Loucy (cell line): Measurements from ENCODE around the gene MACROD2.

ENCODE experiments used
- H2AFZ ChIP-seq: fragments of 200-600 bp; sonication (generic); 2 replicates; pipeline ENCODE4 v1.6.0; 2016; ENCODE audit warnings: antibody characterized with exemption, mild to moderate bottlenecking, low read length, moderate library complexity
- H3F3A ChIP-seq: fragments of 200-600 bp; 2 replicates; pipeline ENCODE4 v1.6.0; 2016; ENCODE audit warnings: antibody characterized with exemption, low read depth, mild to moderate bottlenecking
- H3K27me3 ChIP-seq: fragments of 200-600 bp; sonication (generic); 2 replicates; pipeline ENCODE4 v1.6.1; 2014; ENCODE audit warnings: low read length, mild to moderate bottlenecking; ENCODE audit not compliant: insufficient read depth, poor library complexity, severe bottlenecking
- H3K36me3 ChIP-seq: fragments of 200-600 bp; sonication (generic); 2 replicates; pipeline ENCODE4 v1.6.1; 2016; ENCODE audit warnings: low read length; ENCODE audit not compliant: insufficient read depth
- H3K4me1 ChIP-seq: fragments of 200-600 bp; sonication (generic); 2 replicates; pipeline ENCODE4 v1.5.1; 2014; ENCODE audit warnings: low read length, mild to moderate bottlenecking; ENCODE audit not compliant: insufficient read depth, poor library complexity, severe bottlenecking
- H3K4me2 ChIP-seq: fragments of 200-600 bp; sonication (generic); 2 replicates; pipeline ENCODE4 v1.6.0; 2014; ENCODE audit warnings: antibody characterized with exemption, low read length, low read depth, mild to moderate bottlenecking; ENCODE audit not compliant: poor library complexity, severe bottlenecking
- H3K4me3 ChIP-seq: fragments of 200-600 bp; sonication (generic); 2 replicates; pipeline ENCODE4 v1.5.1; 2014; ENCODE audit warnings: low read length, mild to moderate bottlenecking, mixed read lengths; ENCODE audit not compliant: poor library complexity, severe bottlenecking
- H3K79me2 ChIP-seq: fragments of 200-600 bp; sonication (generic); 2 replicates; pipeline ENCODE4 v1.6.1; 2014; ENCODE audit warnings: low read length; ENCODE audit not compliant: insufficient read depth
- H3K9ac ChIP-seq: fragments of 200-600 bp; sonication (generic); 2 replicates; pipeline ENCODE4 v1.6.0; 2014; ENCODE audit warnings: mild to moderate bottlenecking, low read depth, low read length, moderate library complexity; ENCODE audit not compliant: poor library complexity, severe bottlenecking
- H3K9me2 ChIP-seq: fragments of 200-600 bp; sonication (generic); replicated peaks from 2 replicates; pipeline ENCODE4 v1.6.1; 2016; ENCODE audit warnings: low read depth, low read length, mixed read lengths
- H3K9me3 ChIP-seq: fragments of 200-600 bp; sonication (generic); 2 replicates; pipeline ENCODE4 v1.6.1; 2014; ENCODE audit warnings: mild to moderate bottlenecking, antibody characterized with exemption, low read length, low read depth; ENCODE audit not compliant: insufficient read depth
- H4K20me1 ChIP-seq: fragments of 200-600 bp; sonication (generic); 2 replicates; pipeline ENCODE4 v1.6.0; 2014; ENCODE audit warnings: antibody characterized with exemption, low read length, mild to moderate bottlenecking; ENCODE audit not compliant: insufficient read depth, poor library complexity, severe bottlenecking
- CTCF ChIP-seq: fragments of 200-600 bp; sonication (generic); conservative IDR thresholded peaks from 2 replicates; pipeline ENCODE4 v1.5.1; 2014; ENCODE audit warnings: mild to moderate bottlenecking, antibody characterized with exemption, low read length
- EZH2phosphoT487 ChIP-seq: fragments of 200-600 bp; IDR thresholded peaks from 2 replicates; pipeline ENCODE4 v1.6.1; 2018; ENCODE audit warnings: antibody characterized with exemption, mild to moderate bottlenecking, moderate library complexity, borderline replicate concordance

Gene MACROD2

DNA sequence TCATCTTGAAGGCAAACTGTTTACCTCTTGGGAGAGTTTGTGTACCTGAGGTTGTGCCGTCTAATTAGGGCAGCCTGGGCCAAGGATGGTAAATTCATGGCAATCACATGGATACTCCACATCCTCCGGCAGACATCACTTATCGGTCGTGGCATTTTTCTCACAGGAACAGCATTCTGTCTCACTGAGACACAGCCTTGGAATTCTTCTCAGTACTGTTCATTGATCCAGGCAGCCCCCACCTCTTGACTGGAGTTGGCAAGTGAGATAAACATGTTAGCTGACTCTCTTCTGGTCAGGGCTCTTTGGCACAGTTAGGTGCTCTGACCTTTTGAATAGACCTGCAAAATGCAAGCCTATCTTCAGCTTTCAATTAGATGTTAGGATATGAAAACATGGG is 853.5 kb downstream of the MACROD2 start:
- Histone ChIP-seq H3K79me2 (no peaks in the 10 kb centered on the region), H3K27me3 (no peaks in the 10 kb centered on the region), H3K4me1 (no peaks in the 10 kb centered on the region), H2AFZ (no peak overlapping the region), H3K4me3 (no peak overlapping the region), H3K9ac (no peak overlapping the region), H3K9me3 (no peaks in the 10 kb centered on the region), H3K36me3 (no peaks in the 10 kb centered on the region), H4K20me1 (no peaks in the 10 kb centered on the region), H3K9me2 (no peaks in the 10 kb centered on the region), H3K4me2 (no peak overlapping the region), H3F3A (no peaks in the 10 kb centered on the region)
- no peak for TF ChIP-seq EZH2phosphoT487
- TF ChIP-seq CTCF: no peak

DNA sequence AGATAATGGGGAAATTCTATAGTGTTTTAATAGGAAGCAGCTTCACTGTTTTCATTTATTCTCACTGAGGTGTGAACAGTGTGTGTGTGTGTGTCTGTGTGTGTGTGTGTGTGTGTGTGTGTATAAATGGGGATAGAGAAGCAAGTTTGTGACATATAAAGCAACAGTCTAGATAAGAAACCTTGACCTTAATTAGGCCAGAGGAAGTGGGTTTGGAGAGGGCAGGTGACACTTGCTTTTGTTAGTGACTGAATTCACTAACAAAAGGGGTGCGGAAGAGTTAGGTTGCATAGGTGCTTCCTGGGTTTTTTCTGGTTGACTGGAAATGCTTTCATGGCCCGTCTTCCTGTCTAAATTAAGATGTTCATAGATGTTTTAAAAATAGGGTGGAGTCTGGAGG is 857.8 kb downstream of the MACROD2 start:
- Histone ChIP-seq H3K27me3 (no peaks in the 10 kb centered on the region), H3K79me2 (no peaks in the 10 kb centered on the region), H3K36me3 (no peaks in the 10 kb centered on the region)

GRCh38 chr20:14855171-14855570 is 859.9 kb downstream of the MACROD2 start:
- H3K4me3 ChIP-seq: no peak overlapping the region
- H3K9me2 ChIP-seq: no peaks in the 10 kb centered on the region
- no peak overlapping the region for H3K4me2 ChIP-seq
- H3K36me3 ChIP-seq: no peaks in the 10 kb centered on the region
- H3K27me3 ChIP-seq: no peaks in the 10 kb centered on the region
- no peaks in the 10 kb centered on the region for H3K9me3 ChIP-seq
- H3F3A ChIP-seq: no peaks in the 10 kb centered on the region
- H2AFZ ChIP-seq: no peak overlapping the region
- H3K4me1 ChIP-seq: no peaks in the 10 kb centered on the region
- H3K9ac ChIP-seq: no peak overlapping the region
- H3K79me2 ChIP-seq: no peaks in the 10 kb centered on the region
- TF ChIP-seq EZH2phosphoT487: no peak
- TF ChIP-seq CTCF: no peak
- no peaks in the 10 kb centered on the region for H4K20me1 ChIP-seq

More for the DNA sequence above, 857.8 kb downstream of the MACROD2 start:
- H3K4me3 ChIP-seq: no peak overlapping the region
- H4K20me1 ChIP-seq: no peaks in the 10 kb centered on the region
- H3K9ac ChIP-seq: no peak overlapping the region
- no peaks in the 10 kb centered on the region for H3K9me2 ChIP-seq
- H3K9me3 ChIP-seq: no peaks in the 10 kb centered on the region
- H3F3A ChIP-seq: no peaks in the 10 kb centered on the region
- H3K4me1 ChIP-seq: no peaks in the 10 kb centered on the region
- no peak for TF ChIP-seq EZH2phosphoT487
- no peak for TF ChIP-seq CTCF
- no peak overlapping the region for H2AFZ ChIP-seq
- no peak overlapping the region for H3K4me2 ChIP-seq
